Gastrocnemius medialis (tissue), 4 donors: ENCODE measurements around the gene TBCK. TPM values are rescaled to one million over a fixed set of nuclear protein-coding genes. Genes with fewer than 3 reads are reported as not detected.

Source experiments
- ATAC-seq, 2 donors: fragments of 150-250 bp; one replicate each; pipeline ENCODE4 v1.9.1; 2016
- DNase-seq, 2 donors: peaks; one replicate each; pipeline ENCODE4 v3.0.0-alpha.2; 2019
- H3K27ac ChIP-seq, 4 donors: fragments of 200-600 bp; sonication (generic); 1 replicate in 1 of 4; 2 replicates in 3 of 4; pipeline ENCODE4 v1.5.1; 2016 to 2018; ENCODE audit warnings: mild to moderate bottlenecking in 2 of 4, moderate library complexity in 1 of 4
- H3K27me3 ChIP-seq, 3 donors: fragments of 200-600 bp; sonication (generic) in 2 of 3; 1 replicate in 1 of 3; 2 replicates in 2 of 3; pipeline versions ENCODE4 v1.5.1 to v1.6.0; 2016 to 2019; ENCODE audit warnings: mild to moderate bottlenecking in 1 of 3, moderate library complexity in 1 of 3
- H3K36me3 ChIP-seq, 2 donors: fragments of 200-600 bp; sonication (generic) in 1 of 2; one replicate each; pipeline ENCODE4 v1.5.1; 2017 to 2018
- H3K4me1 ChIP-seq, 2 donors: fragments of 200-600 bp; sonication (generic) in 1 of 2; one replicate each; pipeline ENCODE4 v1.5.1; 2016 to 2017; ENCODE audit warnings: mild to moderate bottlenecking in 2 of 2
- H3K4me3 ChIP-seq, 4 donors: fragments of 200-600 bp; sonication (generic) in 3 of 4; 1 replicate in 1 of 4; 2 replicates in 3 of 4; pipeline ENCODE4 v1.5.1; 2016 to 2019; ENCODE audit warnings: mild to moderate bottlenecking in 2 of 4
- H3K9me3 ChIP-seq, 3 donors: fragments of 200-600 bp; sonication (generic) in 2 of 3; 1 replicate in 1 of 3; 2 replicates in 2 of 3; pipeline ENCODE4 v1.5.1; 2016 to 2019
- CTCF ChIP-seq, 5 experiments: fragments of 450-650 bp in 3 of 5; fragments of 200-600 bp in 2 of 5; sonication (generic) in 2 of 5; IDR thresholded peaks in 4 of 5; conservative IDR thresholded peaks in 1 of 5; 1 replicate in 4 of 5; 2 replicates in 1 of 5; pipeline ENCODE4 v1.5.1; 2016 to 2019; ENCODE audit warnings: antibody characterized with exemption in 5 of 5, mild to moderate bottlenecking in 3 of 5, moderate library complexity in 3 of 5
- POLR2A ChIP-seq, 2 donors: fragments of 450-650 bp; IDR thresholded peaks; one replicate each; pipeline ENCODE4 v1.6.1; 2017; ENCODE audit warnings: antibody characterized with exemption in 2 of 2, mild to moderate bottlenecking in 2 of 2, moderate library complexity in 2 of 2
- in situ Hi-C, 4 donors: fragments of 200-750 bp; cut with MboI; loops; one replicate each; pipeline versions ENCODE4 v1.15.0 to v1.8.0; 2017; ENCODE audit warnings: low sequenced_read_pairs in 4 of 4
- intact Hi-C: fragments of 100-400 bp; cut with DNase I; formaldehyde crosslinking; loops from one replicate; pipeline ENCODE4 v1.15.1; 2023; ENCODE audit warnings: low total_unique reads
- total RNA-seq, 4 donors: library from RNA; depleted of rRNA; stranded (reverse); fragments of >200 nt; gene quantifications; one replicate each; pipeline versions ENCODE4 v1.1.0 to v1.2.3, GENCODE V29; 2016

TBCK gene
- total RNA-seq, 4 donors from 2014 or later = 8.1 to 17.7 (median 12.2) TPM

DNA sequence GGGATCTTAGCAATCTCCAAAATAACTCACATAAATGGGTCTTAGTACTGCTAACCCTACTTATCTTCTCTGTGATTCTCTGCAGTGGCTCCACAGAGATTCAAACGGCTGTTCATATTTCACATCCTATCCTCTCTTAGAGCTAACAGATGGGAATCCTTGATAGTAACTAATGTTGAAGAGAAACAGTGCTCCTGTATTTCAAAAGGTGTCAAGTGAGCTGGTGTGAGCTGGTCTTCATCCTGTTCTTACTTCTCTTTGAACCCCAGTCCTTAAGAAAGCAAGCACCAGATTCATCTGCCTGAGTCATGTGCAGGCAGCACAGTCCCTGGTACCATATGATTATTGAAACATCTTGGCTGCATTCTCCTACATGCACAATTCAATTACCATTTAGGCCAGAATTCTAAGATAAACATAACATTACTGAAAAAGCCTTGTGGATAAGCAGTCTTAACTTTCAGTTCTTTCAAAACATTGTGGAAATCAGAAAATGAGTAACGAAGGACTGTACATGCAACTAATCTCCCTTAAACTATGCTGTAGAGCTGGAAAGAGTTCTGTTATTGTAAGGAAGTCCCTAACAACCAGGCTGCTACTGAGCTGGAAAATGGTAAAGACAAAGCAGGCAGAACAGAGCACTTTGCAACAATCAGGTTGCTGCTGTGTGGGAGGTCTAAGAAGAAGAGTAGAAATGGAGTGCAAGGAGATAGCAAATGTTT lies 267.6 kb downstream of the TBCK start:
- H3K4me3 ChIP-seq = no peak overlapping the region
- intact Hi-C loops = loop anchor here (10.0 kb wide), 1 partner anchor 154 kb away; the partner anchor contains the start of gene NPNT
- H3K4me1 ChIP-seq = no peaks in the 10 kb centered on the region
- TF ChIP-seq CTCF (IDR thresholded peaks at IDR 0.05 in 4 of 5, conservative IDR thresholded peaks at IDR 0.05 in 1 of 5) = no peak
- TF ChIP-seq POLR2A (IDR thresholded peaks at IDR 0.05) = no peak
- no peak overlapping the region for H3K27ac ChIP-seq
- in situ Hi-C loops = no loop called here
- DNase-seq (no peak), ATAC-seq (no peak)
- H3K27me3 ChIP-seq = no peaks in the 10 kb centered on the region
- H3K36me3 ChIP-seq = peaks cover 0 to 4% of the 10 kb centered on the region in 2 donors
- H3K9me3 ChIP-seq = no peaks in the 10 kb centered on the region

- Histone ChIP-seq H3K36me3 (peaks cover 0 to 4% of the 10 kb centered on the region in 2 donors), H3K9me3 (no peaks in the 10 kb centered on the region), H3K4me3 (no peak overlapping the region), H3K27ac (no peak overlapping the region), H3K4me1 (peaks cover 7 to 8% of the 10 kb centered on the region in 2 donors), H3K27me3 (no peaks in the 10 kb centered on the region)
- intact Hi-C loops = loop anchor here (10.0 kb wide), 1 partner anchor 151 kb away; the partner anchor contains the start of gene NPNT
- ATAC-seq (no peak), DNase-seq (no peak)
- in situ Hi-C loops = no loop called here
- no peak for TF ChIP-seq CTCF (IDR thresholded peaks at IDR 0.05 in 4 of 5, conservative IDR thresholded peaks at IDR 0.05 in 1 of 5)
- TF ChIP-seq POLR2A (IDR thresholded peaks at IDR 0.05) = no peak
Observed at GRCh38 chr4:106046083-106046482, 269.9 kb downstream of the TBCK start.

DNA sequence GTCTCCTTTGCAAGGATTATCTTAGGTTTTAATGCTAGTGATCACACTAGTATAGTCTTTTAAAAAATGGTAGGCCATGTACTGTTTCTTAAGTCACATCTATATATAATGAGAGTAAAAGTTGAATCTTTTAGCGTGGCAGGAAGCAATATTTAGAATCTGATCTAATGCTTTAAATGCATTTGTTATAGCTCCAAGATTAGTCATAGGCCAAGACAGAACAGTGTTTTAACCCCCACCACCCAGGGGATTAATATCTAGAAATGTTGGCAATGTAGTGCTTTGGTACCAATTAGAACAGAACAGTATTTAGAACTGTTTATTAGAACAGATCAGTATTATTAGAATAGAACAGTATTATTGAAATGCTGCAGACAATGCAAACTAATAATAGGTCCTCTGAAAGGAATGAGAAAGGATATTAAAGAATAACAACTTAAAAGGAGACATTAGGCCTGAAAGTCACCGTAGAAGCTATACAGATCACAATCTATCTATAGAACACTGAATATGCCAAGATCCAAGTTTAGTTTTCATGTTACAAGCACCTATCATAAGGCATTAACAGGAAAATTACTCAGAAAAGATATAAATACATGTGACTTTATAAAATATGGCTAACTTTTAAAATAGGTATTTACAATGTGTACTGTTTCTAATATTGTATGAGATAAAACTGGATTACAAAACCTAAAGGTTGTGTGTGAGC lies 274.6 kb downstream of the TBCK start:
- H3K27ac ChIP-seq = no peak overlapping the region
- in situ Hi-C loops = no loop called here
- ATAC-seq (no peak), DNase-seq (no peak)
- peaks cover 0 to 4% of the 10 kb centered on the region in 2 donors for H3K36me3 ChIP-seq
- no peak for TF ChIP-seq POLR2A (IDR thresholded peaks at IDR 0.05)
- TF ChIP-seq CTCF (IDR thresholded peaks at IDR 0.05 in 4 of 5, conservative IDR thresholded peaks at IDR 0.05 in 1 of 5) = no peak
- H3K27me3 ChIP-seq = no peaks in the 10 kb centered on the region
- H3K9me3 ChIP-seq = no peaks in the 10 kb centered on the region
- intact Hi-C loops = loop anchor here (10.0 kb wide), 1 partner anchor 147 kb away; the partner anchor contains the start of gene NPNT
- no peak overlapping the region for H3K4me3 ChIP-seq
- H3K4me1 ChIP-seq = peaks cover 8 to 10% of the 10 kb centered on the region in 2 donors

- Histone ChIP-seq H3K27me3 (no peaks in the 10 kb centered on the region), H3K36me3 (no peaks in the 10 kb centered on the region), H3K4me3 (no peak overlapping the region), H3K4me1 (peaks cover 8 to 10% of the 10 kb centered on the region in 2 donors), H3K27ac (no peak overlapping the region), H3K9me3 (no peaks in the 10 kb centered on the region)
- in situ Hi-C loops = no loop called here
- TF ChIP-seq CTCF (IDR thresholded peaks at IDR 0.05 in 4 of 5, conservative IDR thresholded peaks at IDR 0.05 in 1 of 5) = no peak
- no peak for TF ChIP-seq POLR2A (IDR thresholded peaks at IDR 0.05)
- intact Hi-C loops = loop anchor here (10.0 kb wide), 1 partner anchor 145 kb away; the partner anchor contains the start of gene NPNT
- no peak for DNase-seq
- ATAC-seq = no peak
Observed at GRCh38 chr4:106039796-106040195, 276.2 kb downstream of the TBCK start.
